Activated T-helper 2 cell treated with anti-CD3 and anti-CD28 coated beads, Interferon-gamma antibody, Interleukin-2, Interleukin-4, amounts not matched to agents 10 μg/mL and 5 μg/mL and 100 μg/mL, durations not matched to agents 14 hours and 24 hours and 36 hours (primary cell): ENCODE data around the gene CLDN25. TPM values are rescaled to one million over a fixed set of nuclear protein-coding genes. Genes with fewer than 3 reads are reported as not detected.

Source experiments
- DNase-seq: peaks from one replicate; pipeline ENCODE4 v3.0.0; 2021; ENCODE audit warnings: low spot score
- H3K27ac Mint-ChIP-seq: one replicate; pipeline ENCODE4 v1.8.0; 2021; ENCODE audit warnings: mixed read lengths
- H3K27me3 Mint-ChIP-seq: one replicate; pipeline ENCODE4 v1.8.0; 2021; ENCODE audit warnings: low read depth, mixed read lengths
- H3K36me3 Mint-ChIP-seq: one replicate; pipeline ENCODE4 v1.8.0; 2021; ENCODE audit warnings: low read depth, mixed read lengths
- H3K4me1 Mint-ChIP-seq: one replicate; pipeline ENCODE4 v1.8.0; 2021; ENCODE audit warnings: low read depth, mixed read lengths
- H3K4me3 Mint-ChIP-seq: one replicate; pipeline ENCODE4 v1.8.0; 2021; ENCODE audit warnings: low read depth, mild to moderate bottlenecking, moderate library complexity, mixed read lengths
- H3K9me3 Mint-ChIP-seq: one replicate; pipeline ENCODE4 v1.8.0; 2021; ENCODE audit warnings: mixed read lengths
- intact Hi-C: fragments of 100-400 bp; cut with micrococcal nuclease; formaldehyde crosslinking; loops from one replicate; pipeline ENCODE4 v1.15.1; 2023
- total RNA-seq: library from RNA; stranded (reverse); gene quantifications from 2 replicates; pipeline ENCODE4 v1.2.3, GENCODE V29; 2022

The CLDN25 gene
- total RNA-seq, 1 donor from 2014 or later: not detected

GRCh38 chr11:113818426-113818825, 38.8 kb downstream of the CLDN25 start:
- Mint-ChIP-seq H3K4me1 (no peaks in the 10 kb centered on the region), H3K4me3 (no peak overlapping the region), H3K9me3 (no peaks in the 10 kb centered on the region), H3K27me3 (no peaks in the 10 kb centered on the region), H3K27ac (no peak overlapping the region), H3K36me3 (peaks cover 50% of the 10 kb centered on the region)
- no peak for DNase-seq
- intact Hi-C loops: no loop called here

- Mint-ChIP-seq H3K4me1 (peaks cover 6% of the 10 kb centered on the region), H3K9me3 (no peaks in the 10 kb centered on the region), H3K4me3 (no peak overlapping the region), H3K27me3 (no peaks in the 10 kb centered on the region), H3K36me3 (peaks cover 49% of the 10 kb centered on the region), H3K27ac (no peak overlapping the region)
- no peak for DNase-seq
- intact Hi-C loops: no loop called here
Observed at GRCh38 chr11:113827477-113827876, 47.9 kb downstream of the CLDN25 start.

GRCh38 chr11:113828191-113828590, 48.6 kb downstream of the CLDN25 start:
- peaks cover 47% of the 10 kb centered on the region for H3K36me3 Mint-ChIP-seq
- no peak for DNase-seq
- no peak overlapping the region for H3K4me3 Mint-ChIP-seq
- intact Hi-C loops: no loop called here
- H3K9me3 Mint-ChIP-seq: no peaks in the 10 kb centered on the region
- no peaks in the 10 kb centered on the region for H3K27me3 Mint-ChIP-seq
- peaks cover 6% of the 10 kb centered on the region for H3K4me1 Mint-ChIP-seq
- H3K27ac Mint-ChIP-seq: no peak overlapping the region

- Mint-ChIP-seq H3K4me3 (no peak overlapping the region), H3K36me3 (peaks cover 42% of the 10 kb centered on the region), H3K4me1 (peaks cover 6% of the 10 kb centered on the region), H3K27me3 (no peaks in the 10 kb centered on the region), H3K9me3 (no peaks in the 10 kb centered on the region), H3K27ac (no peak overlapping the region)
- no peak for DNase-seq
- intact Hi-C loops: no loop called here
Observed at GRCh38 chr11:113829751-113830150, 50.2 kb downstream of the CLDN25 start.

Other genes with a start within 250 kb of the CLDN25 start
- 0.48 and 1.0 TPM in 2 replicates for gene TMPRSS5, start 73.5 kb upstream of the CLDN25 start, total RNA-seq
- gene ZW10, start 6.1 kb upstream of the CLDN25 start, total RNA-seq: 24.4 TPM in 2 replicates
- gene USP28, start 95.8 kb downstream of the CLDN25 start, total RNA-seq: 34.8 and 38.4 TPM in 2 replicates
- not detected in 2 replicates for gene HTR3B, start 125.0 kb downstream of the CLDN25 start, total RNA-seq
- gene HTR3A, start 195.3 kb downstream of the CLDN25 start, total RNA-seq: not detected in 2 replicates